Stimulated activated CD8-positive, alpha-beta memory T cell treated with anti-CD3 and anti-CD28 coated beads, Interleukin-15, amount 100 ng/mL, for 24 hours (primary cell): ENCODE results near the gene FERMT2.
"Not testable (repeated sequence)": the region's sequence is repeated elsewhere in the genome, so short reads cannot be mapped to it uniquely, and the experiment has no call there.

Experiments used
- DNase-seq: peaks from one replicate; pipeline ENCODE4 v3.0.0-alpha.2; 2020; ENCODE audit warnings: low read depth

Gene FERMT2

DNA sequence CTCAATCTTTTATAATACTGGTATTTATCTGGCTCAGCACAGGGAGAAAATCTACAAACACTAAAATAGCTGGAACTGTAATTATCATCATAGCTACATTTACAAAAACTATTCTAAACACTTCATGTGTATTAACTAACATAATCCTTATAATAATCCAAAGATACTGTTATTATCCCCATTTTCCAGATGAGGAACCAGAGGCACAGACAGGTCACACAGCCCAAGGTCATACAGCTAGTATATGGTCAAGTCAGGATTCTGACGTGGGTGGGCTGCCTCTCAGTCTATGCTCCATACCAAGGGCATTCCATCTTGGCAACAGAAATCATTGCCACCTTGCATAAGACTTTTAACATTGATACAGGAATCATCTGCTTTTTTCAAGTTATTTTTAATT, 11.4 kb downstream of the FERMT2 start:
- no peak for DNase-seq

- DNase-seq, result no peak
Observed at GRCh38 chr14:52937869-52938268, 13.0 kb downstream of the FERMT2 start.

- no peak for DNase-seq
Observed at GRCh38 chr14:52937306-52937705, 13.5 kb downstream of the FERMT2 start.

- DNase-seq, result no peak
Observed at GRCh38 chr14:52936437-52936836, 14.4 kb downstream of the FERMT2 start.

DNA sequence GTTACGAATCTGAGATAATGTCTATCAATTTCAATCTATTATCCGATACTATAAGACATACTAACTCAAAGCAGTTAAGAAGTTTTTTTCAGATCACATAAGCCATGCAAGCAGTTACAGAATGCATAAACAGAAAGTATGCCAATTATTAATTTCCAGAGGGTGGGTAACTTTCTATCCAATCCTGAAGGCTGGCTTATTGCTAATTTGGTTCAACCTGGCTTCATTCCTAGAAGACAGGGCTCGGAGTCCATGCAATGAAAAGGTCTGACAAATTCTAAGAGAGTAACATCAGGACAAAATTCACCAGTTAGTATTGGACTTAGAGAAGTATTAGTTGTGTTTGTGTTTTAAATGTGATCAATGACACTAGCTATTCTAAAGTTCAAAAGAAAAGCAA, 15.0 kb downstream of the FERMT2 start:
- no peak for DNase-seq

DNA sequence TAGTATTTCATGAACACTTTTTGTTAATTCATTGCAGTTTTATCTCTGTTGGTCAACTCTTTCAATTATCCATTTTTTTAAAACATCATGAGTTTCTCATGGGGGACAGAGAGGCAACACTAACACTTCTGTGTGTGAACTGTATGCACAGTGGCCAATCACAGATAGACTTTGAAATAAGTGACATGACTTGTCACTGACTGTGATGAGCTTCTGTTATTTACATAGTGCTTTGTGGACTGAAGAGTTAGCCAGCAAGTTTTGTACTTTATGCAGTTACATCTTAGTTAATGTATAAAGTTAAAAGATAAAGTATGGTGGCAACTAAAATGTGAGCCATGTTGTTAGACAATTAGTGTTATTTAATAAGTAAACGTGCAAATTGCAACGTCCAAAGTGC, 16.1 kb downstream of the FERMT2 start:
- no peak for DNase-seq

- no peak for DNase-seq
Observed at GRCh38 chr14:52929192-52929807, 21.6 kb downstream of the FERMT2 start.

DNA sequence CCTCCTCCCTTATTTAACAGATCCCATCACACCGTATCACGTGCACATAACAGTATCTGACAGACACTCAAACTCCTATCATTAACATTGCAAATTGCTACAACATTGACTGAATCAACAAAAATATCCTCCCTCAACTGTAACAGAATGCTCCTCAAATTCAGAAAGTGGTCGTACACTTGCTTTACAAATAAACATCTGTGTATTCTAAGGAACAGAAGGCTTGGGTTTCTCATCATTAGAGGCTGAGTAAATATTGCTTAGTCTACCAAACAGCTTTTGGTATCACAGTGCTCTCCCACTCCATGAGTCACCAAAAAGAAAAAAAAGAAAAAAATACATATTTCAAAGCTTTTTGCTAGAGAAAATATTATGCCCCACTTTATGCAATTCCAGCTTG, 23.9 kb downstream of the FERMT2 start:
- no peak for DNase-seq

DNA sequence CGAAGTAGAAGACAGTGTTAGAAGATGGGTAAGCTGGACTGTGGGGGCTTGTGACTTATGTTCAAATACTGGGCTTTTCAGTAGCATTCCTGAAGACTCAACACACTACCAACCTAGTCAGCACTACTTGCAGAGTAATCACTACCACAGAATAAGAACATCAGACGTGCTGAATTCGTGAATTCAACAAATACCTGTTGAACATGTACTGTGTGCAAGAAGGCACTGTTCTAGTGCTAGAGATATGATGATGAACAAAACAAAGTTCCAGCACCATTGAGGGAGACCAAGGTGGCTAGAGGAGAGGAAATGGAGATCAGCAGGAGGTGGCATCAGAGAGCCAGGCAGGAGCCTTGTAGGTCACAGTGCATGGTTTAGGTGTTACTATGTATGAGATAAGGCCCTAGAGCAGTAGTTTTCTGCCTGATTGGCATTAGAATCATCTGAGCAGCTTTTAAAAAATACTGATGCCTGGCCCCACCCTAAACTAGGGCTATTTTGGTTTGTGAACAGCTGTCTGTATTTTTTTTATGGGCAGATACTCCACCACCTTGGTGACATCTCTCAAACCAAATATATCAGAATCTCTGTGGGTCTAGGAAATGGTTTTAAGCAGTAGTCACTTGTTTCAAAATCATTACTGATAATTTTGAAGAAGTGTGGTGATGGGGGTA, 26.8 kb downstream of the FERMT2 start:
- no peak for DNase-seq

- DNase-seq, result no peak
Observed at GRCh38 chr14:52922656-52923055, 28.2 kb downstream of the FERMT2 start.

- DNase-seq, result no peak
Observed at GRCh38 chr14:52922059-52922458, 28.8 kb downstream of the FERMT2 start.

GRCh38 chr14:52920411-52920810, 30.4 kb downstream of the FERMT2 start:
- DNase-seq, result not testable (repeated sequence)

GRCh38 chr14:52919971-52920370, 30.9 kb downstream of the FERMT2 start:
- no peak for DNase-seq

DNA sequence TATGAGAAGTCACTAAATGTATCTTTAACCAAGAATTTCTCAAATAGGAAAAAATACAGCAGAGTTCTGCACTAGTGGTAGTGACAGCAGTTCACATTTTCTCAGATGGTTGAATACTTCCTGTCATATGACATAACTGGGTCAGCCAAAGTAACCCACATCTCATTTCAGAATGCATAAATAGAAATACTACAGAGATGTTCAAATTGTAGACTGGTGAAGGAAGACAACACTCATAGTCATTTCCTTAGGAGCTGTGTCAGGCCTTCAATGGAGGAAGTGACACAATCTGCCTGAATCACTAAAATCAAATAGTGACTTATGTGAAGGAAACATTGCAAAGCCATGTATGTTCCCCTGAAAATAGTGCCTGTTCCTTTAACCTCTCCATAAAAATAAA, 32.4 kb downstream of the FERMT2 start:
- no peak for DNase-seq

- DNase-seq, result no peak
Observed at GRCh38 chr14:52917735-52918134, 33.1 kb downstream of the FERMT2 start.

GRCh38 chr14:52914295-52914694, 36.6 kb downstream of the FERMT2 start:
- DNase-seq, result no peak

DNA sequence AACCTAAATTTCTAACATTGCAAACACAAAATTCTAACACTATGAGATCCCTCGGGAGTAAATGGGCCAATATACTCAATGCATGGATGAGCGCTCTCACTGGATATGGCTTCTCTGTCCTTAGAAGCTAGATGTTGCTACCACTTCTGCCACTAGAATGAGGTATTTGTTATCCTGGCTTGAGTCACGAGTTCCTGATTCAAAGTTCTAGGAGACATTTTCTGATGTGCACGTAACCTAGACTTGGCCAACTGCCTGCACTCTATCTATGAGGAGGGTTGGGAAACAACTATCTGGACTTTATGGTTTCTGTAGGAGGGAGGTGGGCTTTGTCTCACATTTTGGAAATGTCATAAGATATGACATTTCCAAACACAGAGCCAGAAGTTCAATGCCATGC, 37.6 kb downstream of the FERMT2 start:
- DNase-seq, result no peak

GRCh38 chr14:52911904-52912303, 38.9 kb downstream of the FERMT2 start:
- no peak for DNase-seq

DNA sequence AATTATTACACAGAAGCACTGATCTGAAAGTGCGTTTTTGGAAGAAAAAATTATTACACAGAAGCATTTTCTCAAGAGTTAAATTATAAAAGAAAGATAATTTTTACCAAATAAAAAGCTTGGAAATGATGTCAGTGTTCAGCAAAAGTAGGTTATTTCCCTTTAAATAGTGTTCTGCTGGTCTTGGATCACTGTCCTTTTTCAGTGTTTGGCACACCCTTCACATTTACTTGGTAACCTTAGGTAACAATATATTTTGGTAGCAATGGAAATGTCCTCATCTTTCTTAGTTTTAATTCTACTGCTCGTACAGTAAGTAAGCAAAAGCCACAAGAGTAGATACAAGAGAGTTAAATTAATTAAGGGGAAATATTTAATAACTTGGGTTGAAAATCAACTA, 40.3 kb downstream of the FERMT2 start:
- DNase-seq, result no peak

DNA sequence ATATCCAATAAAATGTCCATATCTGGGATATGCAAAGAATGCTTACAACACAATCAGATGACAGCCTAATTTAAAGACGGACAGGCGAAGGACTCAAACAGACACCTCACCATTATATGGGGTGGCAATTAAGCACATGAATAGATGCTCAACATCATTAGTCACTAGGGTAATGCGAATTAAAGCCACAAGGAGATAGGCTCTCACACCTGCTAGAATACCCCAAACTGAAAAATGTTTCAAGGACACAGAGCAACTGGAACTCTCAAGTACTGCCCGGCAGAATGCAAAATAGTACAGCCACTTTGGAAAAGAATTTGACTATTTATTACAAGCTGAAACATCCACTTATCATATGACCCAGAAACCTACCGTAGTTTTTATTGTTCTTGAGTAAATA, 42.9 kb downstream of the FERMT2 start:
- no peak for DNase-seq

DNA sequence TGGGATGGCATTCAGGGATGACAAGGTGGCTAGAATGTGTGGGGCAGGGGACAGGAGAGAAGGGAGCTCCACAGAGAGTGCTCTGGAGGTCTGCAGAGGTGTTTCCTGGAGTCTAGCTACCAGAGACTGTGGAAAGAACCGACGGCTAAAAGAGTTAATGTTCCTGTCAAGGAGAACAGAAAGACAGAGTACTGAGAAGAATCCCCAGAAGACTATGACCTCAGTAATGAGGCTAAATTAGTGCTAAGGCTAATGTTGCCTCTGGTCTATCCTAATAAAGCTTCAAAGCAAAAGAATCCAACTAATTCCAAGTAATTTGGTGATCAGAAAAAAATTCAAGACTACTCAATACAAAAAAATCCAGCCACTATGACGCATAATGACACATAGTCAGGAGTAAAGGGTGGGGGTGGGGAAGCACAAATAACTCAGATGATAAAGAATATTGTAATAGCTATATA, 44.7 kb downstream of the FERMT2 start:
- no peak for DNase-seq

DNA sequence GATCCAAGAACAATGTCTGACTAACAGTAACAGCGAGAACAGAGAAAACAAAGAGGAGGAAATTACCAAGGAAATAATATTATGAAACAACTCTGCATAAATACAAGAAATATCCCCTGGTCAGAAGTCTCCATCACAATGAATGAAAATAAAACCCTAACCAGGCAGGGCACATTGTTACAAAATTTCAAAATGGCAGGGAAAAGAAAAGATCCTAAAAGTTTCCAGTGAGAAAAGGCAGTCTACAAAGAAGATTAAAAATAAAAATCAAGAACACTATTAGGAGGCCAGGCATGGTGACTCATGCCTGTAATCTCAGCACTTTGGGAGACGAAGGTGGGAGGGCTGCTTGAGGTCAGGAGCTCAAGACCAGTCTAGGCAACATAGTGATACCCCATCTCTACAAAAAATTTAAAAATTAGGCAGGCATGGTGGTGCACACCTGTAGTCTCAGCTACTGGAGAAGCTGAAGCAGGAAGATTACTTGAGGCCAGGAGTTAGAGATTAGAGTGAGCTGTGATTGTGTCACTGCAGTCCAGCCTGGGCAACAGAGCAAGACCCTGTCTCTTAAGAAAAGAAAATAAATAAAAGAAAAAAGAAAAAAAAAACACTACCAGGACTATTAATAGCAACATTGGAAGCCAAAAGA, 47.8 kb downstream of the FERMT2 start:
- no peak for DNase-seq

- DNase-seq, result no peak
Observed at GRCh38 chr14:52901357-52901980, 49.4 kb downstream of the FERMT2 start.
